Midbrain (tissue), 1 donor: ENCODE measurements around the gene ROM1.
"Not testable (repeated sequence)": the region's sequence is repeated elsewhere in the genome, so short reads cannot be mapped to it uniquely, and the experiment has no call there.

Experiments used
- DNase-seq: peaks from one replicate; lab custom pipeline; 2025; lab: John Stamatoyannopoulos, UW

ROM1 gene

DNA sequence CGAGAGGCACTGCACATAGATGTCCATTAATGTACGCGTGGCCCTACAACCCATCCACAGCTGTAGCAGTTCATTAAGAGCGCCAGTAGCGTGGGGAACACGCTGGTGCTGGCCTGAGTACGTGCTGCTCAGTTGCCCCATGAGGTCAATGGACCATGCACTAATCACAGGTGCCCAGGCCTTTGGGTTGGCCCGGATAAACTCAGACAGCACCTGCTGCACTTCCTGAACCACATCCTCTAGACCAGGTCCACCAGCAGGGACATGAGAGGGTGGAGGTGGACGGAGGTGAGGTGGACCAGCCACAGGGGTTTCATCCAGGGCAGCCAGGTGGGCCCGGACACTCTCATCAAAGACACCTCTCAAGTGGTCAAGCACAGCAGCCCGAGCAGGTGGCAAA is 36.4 kb downstream of the ROM1 start:
- DNase-seq: no peak

DNA sequence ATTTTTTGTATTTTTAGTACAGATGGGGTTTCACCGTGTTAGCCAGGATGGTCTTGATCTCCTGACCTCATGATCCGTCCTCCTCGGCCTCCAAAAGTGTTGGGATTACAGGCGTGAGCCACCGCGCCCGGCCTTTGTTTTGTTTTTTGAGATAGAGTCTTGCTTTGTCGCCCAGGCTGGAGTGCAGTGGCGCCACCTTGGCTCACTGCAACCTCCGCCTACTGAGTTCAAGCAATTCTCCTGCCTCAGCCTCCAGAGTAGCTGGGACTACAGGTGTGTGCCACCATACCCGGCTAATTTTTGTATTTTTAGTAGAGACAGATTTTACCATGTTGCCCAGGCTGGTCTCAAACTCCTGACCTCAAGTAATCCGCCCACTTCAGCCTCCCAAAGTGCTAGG is 37.2 kb downstream of the ROM1 start:
- not testable (repeated sequence) for DNase-seq

DNA sequence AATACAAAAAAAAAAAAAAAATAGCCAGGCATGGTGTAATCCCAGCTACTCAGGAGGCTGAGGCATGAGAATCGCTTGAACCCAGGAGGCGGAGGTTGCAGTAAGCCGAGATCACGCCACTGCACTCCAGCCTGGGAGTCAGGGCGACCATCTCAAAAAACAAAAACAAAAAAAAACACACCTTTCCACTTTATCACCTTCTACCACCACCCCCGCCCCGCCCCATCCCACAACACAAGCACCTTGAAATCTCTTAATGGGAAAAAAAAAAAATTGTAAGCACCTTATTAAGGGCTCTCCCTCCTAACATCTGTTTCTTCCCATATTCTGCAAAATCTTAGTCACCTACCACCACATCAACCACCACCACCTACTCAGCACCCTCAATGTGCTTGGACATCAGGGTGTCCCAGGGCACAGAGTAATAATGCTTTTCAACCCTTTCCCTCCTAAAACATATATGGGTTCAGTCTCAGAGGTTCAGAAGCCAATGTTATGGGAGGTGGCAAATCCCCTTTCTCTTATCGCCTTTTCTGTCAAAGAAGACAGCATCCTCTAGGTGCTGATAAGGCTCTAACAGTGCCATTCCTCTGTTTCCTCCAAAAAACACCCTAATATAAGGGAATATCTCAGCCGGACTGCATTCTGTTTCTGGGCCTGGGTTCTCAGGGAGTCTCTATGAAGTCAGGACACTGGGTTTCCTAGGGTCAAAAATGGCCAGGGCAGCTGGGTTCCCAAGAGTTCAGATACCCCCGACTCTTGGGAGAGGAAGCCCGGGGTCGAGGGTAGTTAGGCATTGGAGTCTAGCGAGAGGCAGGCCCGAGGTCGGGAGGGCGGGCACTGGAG is 39.3 kb downstream of the ROM1 start:
- no peak for DNase-seq

DNA sequence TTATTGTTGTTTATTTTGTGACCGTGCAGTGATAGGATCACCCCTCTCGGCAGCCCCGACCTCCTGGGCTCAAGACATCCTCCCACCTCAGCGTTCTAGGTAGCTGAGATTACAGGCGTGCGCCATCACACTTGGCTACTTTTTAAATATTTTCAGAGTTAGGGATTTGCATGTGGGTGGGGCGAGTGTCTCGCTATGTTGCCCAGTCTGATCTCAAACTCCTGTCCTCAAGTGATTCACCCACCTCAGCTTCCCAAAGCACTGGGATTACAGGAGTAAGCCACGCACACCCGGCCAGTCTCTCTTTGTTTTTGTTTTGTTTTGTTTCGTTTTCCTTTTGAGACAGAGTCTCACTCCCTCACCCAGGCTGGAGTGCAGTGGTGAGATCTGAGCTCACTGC is 41.2 kb downstream of the ROM1 start:
- no peak for DNase-seq

DNA sequence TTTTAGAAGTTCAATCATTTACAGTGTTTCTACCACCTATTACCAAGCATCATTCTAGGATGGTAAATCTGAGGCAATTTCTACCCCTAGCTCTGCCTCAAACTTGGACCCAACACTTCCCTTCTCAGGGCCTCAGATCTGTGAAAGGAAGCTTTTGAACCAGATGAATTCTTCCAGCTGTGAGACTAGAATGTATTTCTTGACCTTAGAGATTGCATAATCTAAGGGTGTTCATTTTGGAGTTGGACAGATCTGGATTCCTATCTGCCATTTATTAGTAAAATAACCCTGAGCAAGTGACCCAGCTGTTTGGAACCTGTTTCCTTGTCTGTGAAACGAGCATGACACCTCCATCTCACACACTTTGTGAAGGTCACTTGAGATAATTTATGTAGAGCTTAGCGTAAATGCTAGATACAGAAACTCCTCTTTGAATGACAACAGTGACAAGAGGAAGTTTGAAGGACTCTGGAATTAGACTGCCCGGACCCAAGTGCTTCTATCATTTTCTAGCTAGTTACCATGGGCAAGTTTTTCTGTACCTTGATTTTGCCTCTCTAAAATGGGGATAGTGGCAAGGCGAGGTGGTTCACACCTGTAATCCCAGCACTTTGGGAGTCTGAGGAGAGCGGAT is 43.9 kb downstream of the ROM1 start:
- DNase-seq: no peak

DNA sequence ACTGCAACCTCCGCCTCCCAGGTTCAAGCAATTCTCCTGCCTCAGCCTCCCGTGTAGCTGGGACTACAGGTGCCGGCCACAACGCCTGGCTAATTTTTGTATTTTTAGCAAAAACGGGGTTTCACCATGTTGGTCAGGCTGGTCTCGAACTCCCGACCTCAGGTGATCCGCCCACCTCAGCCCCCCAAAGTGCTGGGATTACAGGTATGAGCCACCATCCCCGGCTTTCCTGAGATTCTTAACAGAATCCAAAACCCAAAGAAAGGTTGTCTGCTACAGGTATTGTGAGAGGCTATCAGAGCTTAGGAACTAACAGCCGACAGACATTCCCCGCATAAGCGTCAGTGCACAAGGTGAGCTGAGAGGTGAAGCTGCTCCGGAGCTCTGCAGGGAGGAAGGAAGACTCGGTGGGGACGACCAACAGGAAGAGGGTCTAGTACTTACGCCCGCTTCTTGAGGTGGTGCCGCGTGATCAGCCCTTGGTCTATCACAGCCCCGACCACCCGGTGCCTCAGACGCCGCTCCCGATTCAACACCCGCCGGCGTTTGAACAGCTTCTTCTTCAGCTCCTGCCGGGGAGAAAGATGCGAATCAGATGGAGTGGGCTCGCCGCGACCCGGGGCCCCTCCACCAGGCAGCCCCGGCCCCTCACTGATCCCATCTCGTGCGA is 51.5 kb downstream of the ROM1 start:
- DNase-seq: no peak
